GM18511 (cell line): ENCODE data around the gene U2AF1L4.
A peak's percentile ranks its signal among the peaks of the same experiment; 100 is the strongest.

Experiments
- ATAC-seq: cut with Tn5 transposase; IDR thresholded peaks from one replicate; pipeline ENCODE4 v1.9.1; 2021; ENCODE audit warnings: mild to moderate bottlenecking, moderate library complexity; ENCODE audit not compliant: unreplicated experiment

Gene U2AF1L4

GRCh38 chr19:35742121-35742724 lies 3.0 kb downstream of the U2AF1L4 start, which contains the start of gene IGFLR1:
Gene IGFLR1 (minus strand): TSS chr19:35742452. CDS start chr19:35741180, 1,272 bp downstream.
- ATAC-seq, result no peak

- no peak for ATAC-seq
Observed at GRCh38 chr19:35741203-35741515, 4.1 kb downstream of the U2AF1L4 start.

DNA sequence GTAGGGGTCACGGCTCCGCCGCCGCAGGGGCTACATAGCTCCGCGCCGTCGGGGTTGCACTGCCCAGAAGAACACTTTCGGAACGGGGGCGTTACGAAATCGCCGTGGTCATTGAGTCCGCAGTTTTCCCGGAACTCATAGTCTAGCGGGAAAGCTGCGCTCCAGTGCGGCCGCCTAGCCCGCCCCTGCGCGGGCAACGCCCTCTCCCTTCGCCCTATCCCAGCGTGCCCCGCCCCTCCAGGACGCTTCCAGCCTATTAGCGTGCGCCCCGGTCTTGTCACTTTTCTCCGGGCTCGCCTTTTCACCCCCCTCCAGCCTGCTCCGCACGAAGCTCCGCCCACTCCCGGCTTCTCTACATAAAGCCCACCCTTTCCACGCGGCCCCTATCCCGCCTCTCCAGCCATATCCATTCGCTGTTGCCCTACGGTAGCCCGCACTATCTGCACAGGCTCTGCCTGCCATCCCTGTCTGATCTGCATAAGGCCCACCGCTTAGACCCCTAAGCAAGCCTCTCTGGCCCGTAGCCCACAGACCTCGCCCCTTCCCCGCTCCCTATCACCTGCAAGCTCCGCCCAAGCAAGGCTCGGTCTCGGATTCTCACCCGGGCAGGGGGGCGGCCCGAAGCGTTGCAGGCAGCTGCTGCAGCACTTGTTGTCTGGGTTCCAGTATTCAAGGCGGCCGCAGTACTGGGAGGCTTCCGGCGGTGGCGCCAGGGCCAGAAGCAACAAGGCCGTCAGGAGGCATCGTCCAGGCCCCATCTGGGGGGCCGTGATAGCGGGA lies 4.6 kb downstream of the U2AF1L4 start:
- ATAC-seq, result peak; percentile 65

DNA sequence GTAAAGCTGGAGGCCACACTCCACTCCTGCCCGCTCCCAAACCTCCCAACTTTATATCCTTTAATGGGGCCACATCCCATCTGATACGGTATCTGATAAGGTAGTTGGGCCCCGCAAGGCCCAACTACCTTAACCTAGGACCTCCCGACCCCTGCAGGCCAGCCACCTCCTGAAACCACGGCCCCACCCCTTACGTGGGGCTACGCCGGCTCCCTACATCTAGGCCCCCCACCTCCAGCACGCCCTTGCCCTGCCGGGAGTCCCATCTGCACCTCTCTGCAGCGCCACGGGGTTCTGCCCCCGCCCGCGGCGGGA lies 5.2 kb downstream of the U2AF1L4 start:
- ATAC-seq, result peak; percentile 13

DNA sequence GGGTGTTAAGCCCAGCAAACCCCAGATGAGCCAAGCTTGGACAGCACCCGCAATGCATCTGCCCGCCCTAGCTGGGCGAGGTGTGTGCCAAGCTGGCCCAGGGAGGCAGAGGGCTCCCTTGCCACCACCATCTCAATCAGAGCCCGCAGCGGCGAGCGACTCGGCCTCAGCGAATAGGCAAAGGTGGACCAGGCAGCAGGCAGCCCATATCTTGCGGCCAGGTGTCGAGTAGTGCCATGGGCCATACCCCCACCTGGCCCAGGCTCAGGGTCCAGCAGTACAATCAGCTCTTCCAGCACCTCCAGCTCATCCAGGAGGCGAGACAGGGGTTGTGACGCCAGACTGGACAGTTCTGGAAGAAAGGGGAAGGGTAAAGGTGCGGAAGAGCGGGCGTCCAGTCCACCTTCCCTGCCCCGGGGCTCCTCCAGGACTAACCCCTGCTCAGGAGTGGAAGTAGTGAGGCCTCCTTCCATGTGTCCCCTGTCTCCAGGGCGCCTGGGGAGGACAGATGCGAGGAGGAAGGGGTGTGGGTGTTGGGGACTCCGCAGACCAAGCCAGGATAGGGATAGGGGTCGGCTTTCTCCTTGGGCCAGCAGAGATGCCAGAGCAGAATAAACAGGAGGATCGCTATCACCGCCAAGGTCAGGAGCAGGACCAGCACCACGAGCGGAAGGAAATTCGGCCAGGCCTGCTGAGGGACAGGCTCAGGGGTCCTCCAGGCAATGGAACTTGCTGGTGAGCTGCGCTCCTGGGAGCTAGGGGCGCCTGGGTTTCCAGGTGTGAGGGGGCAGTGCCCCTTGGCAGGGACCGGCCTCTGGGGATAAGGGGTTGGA lies 5.7 kb downstream of the U2AF1L4 start:
- no peak for ATAC-seq

GRCh38 chr19:35738887-35739229 lies 6.4 kb downstream of the U2AF1L4 start:
- ATAC-seq, result no peak

DNA sequence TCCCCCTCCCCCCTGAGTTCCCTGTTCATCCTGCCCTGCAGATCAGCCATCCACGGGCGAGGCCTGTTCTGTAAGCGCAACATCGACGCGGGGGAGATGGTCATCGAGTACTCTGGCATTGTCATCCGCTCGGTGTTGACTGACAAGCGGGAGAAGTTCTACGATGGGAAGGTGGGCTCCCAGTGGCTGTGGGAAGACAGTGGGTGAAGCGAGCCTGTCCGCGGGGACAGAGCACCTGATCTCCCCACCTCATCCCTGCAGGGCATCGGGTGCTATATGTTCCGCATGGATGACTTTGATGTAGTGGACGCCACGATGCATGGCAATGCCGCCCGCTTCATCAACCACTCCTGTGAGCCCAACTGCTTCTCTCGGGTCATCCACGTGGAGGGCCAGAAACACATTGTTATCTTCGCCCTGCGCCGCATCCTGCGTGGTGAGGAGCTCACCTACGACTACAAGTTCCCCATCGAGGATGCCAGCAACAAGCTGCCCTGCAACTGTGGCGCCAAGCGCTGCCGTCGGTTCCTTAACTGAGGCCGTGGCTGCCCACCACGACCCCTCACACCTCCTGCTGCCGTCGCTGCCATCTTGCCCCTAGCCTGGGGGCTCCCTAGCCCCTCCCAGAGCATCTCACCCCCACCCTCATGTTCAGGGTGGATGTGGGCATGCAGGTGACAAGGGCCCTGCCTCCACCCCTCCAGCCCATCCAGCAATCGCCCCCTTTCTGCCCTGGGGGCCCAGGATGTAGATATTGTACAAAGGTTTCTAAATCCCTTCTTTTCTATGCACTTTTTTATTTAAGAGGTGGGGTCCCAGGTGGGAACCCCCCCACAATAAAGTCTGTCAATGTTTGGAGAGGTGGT lies 7.0 kb downstream of the U2AF1L4 start:
- ATAC-seq, result no peak

- no peak for ATAC-seq
Observed at GRCh38 chr19:35736913-35737886, 8.0 kb downstream of the U2AF1L4 start.

GRCh38 chr19:35734889-35735288 lies 10.3 kb downstream of the U2AF1L4 start:
- ATAC-seq, result no peak

DNA sequence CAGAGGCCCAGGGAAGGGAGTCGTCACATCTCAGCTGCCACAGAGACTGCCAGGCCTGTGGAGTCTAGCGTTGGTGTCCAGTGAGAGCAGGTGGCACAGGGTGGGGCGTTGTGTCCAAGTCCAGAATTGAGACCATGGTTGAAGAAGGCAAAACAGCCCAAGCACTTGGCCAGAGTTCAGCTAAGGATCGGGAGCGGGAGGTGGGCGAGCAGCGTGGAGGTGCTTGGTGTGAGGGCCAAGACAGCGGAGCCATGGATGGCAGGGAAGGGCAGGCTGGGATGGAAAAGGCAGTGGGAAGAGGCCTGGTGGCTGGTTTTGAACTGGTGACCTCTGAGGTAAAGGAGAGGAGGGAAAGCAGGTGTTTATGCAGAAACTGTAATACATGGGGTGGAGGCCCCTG lies 10.9 kb downstream of the U2AF1L4 start:
- no peak for ATAC-seq

GRCh38 chr19:35733180-35734125 lies 11.8 kb downstream of the U2AF1L4 start:
- no peak for ATAC-seq

GRCh38 chr19:35732540-35733179 lies 12.6 kb downstream of the U2AF1L4 start:
- ATAC-seq, result no peak

- no peak for ATAC-seq
Observed at GRCh38 chr19:35731779-35732405, 13.3 kb downstream of the U2AF1L4 start.

DNA sequence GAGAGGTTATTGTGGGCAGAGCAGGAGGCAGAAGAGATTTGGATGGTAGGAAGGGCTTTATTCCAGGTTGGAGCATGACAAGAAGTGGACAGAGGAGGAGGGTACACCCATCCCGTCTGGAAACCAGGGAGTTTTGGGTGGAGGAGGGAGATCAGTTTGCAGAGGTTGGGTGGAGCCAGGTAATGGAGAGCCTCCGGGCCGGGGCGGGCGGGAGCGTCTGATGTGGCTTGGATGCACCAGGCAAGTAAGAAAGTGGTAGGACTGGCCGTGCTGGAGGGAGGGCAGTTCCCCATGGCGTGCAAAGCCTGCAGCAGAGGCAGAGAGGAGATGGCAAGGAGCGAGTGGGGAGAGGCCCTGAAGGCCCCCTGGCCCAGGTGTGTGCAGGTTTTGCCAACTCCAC lies 13.9 kb downstream of the U2AF1L4 start:
- no peak for ATAC-seq

DNA sequence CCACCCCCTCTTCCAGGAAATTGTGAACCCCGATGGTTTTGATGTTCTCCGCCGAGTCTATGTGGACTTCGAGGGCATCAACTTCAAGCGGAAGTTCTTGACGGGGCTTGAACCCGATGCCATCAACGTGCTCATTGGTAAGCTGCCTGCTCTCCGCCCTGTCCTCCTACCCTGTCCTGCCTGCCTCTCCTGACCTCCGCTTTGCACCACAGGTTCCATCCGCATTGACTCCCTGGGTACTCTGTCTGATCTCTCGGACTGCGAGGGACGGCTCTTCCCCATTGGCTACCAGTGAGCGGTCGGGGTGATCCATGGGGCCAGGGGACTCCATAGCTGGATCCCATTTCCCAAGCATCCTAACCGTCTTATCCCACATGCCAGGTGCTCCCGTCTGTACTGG lies 14.9 kb downstream of the U2AF1L4 start:
- no peak for ATAC-seq

- no peak for ATAC-seq
Observed at GRCh38 chr19:35729763-35730162, 15.5 kb downstream of the U2AF1L4 start.

DNA sequence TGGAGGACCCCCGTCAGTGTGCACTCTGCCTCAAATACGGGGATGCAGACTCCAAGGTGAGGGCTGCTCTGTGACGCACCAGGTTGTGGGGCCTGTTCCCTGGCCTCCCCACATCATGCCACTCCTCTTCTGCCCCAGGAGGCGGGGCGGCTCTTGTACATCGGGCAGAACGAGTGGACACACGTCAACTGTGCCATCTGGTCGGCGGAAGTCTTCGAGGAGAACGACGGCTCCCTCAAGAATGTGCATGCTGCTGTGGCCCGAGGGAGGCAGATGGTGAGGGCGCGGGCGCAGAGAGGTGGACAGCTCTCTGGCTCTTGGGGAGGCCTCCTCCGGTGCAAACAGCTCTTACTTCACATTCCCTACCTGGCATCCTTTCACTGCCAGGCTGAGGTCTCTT lies 16.2 kb downstream of the U2AF1L4 start:
- no peak for ATAC-seq
